Activated B cell treated with CpG ODN at 0.5 μM for 24 hours (primary cell): ENCODE results near the gene PCNA. TPM values are rescaled to one million over a fixed set of nuclear protein-coding genes. Genes with fewer than 3 reads are reported as not detected.

Source experiments
- ATAC-seq: fragments of 200-7000 bp; cut with Tn5 transposase; one replicate; pipeline ENCODE4 v1.10.0; 2021; ENCODE audit warnings: low read depth, mild to moderate bottlenecking, moderate library complexity
- CTCF ChIA-PET: fragments of 350-600 bp; sonication (Branson Sonifier 250); formaldehyde crosslinking; loops from one replicate; lab custom pipeline; 2021; ENCODE audit warnings: antibody characterized with exemption; lab: Charles Lee
- POLR2A ChIA-PET: fragments of 350-600 bp; sonication (Branson Sonifier 250); formaldehyde crosslinking; loops from one replicate; lab custom pipeline; 2021; ENCODE audit warnings: antibody characterized with exemption; lab: Charles Lee
- DNase-seq: peaks from one replicate; pipeline ENCODE4 v3.0.0; 2022
- H3K27ac Mint-ChIP-seq: one replicate; pipeline ENCODE4 v1.8.0; 2020; ENCODE audit warnings: mixed read lengths
- H3K27me3 Mint-ChIP-seq: one replicate; pipeline ENCODE4 v1.8.0; 2021; ENCODE audit warnings: mixed read lengths
- H3K36me3 Mint-ChIP-seq: one replicate; pipeline ENCODE4 v1.8.0; 2021; ENCODE audit warnings: low read depth, mixed read lengths
- H3K4me1 Mint-ChIP-seq: one replicate; pipeline ENCODE4 v1.8.0; 2021; ENCODE audit warnings: mixed read lengths
- H3K4me3 Mint-ChIP-seq: one replicate; pipeline ENCODE4 v1.8.0; 2020; ENCODE audit warnings: mild to moderate bottlenecking, mixed read lengths
- H3K9me3 Mint-ChIP-seq: one replicate; pipeline ENCODE4 v1.8.0; 2020; ENCODE audit warnings: mixed read lengths
- intact Hi-C: fragments of 100-400 bp; cut with micrococcal nuclease; formaldehyde crosslinking; loops from one replicate; pipeline ENCODE4 v1.15.1; 2024
- total RNA-seq: library from RNA; stranded (reverse); gene quantifications from 2 replicates; pipeline ENCODE4 v1.2.3, GENCODE V29; 2022
- TF ChIP-seq, protein P1 (sequence below): fragments of 200-600 bp; IDR thresholded peaks from one replicate; pipeline ENCODE4 v1.8.0; 2022; ENCODE audit warnings: antibody characterized with exemption, mild to moderate bottlenecking

PCNA gene
- total RNA-seq, 1 donor from 2014 or later, result 62.0 TPM

DNA sequence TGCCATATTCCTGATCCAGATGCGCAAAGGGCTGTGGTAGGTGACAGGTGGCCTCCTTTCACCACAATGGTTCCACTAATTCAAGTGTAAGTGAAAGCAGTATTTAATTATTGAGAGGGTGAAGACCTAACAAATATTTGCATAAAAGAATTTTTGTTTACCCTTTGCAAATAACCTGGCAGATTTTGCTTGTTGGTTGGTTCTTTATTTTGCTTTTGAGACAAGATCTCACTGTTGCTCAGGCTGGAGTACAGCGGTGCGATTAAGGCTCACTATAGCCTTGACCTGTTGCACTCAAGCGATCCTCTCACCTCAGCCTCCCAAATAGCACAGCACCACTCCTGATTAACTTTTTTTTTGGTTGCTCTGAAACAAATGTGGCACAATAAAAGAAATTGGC, 49.2 kb downstream of the PCNA start:
- Mint-ChIP-seq H3K27me3 (no peaks in the 10 kb centered on the region), H3K36me3 (no peaks in the 10 kb centered on the region), H3K27ac (no peak overlapping the region), H3K4me1 (peaks cover 16% of the 10 kb centered on the region), H3K9me3 (no peaks in the 10 kb centered on the region), H3K4me3 (no peak overlapping the region)
- ChIA-PET CTCF (no interaction called here), POLR2A (no interaction called here)
- no peak for ATAC-seq
- no peak for DNase-seq
- TF ChIP-seq, protein P1, sequence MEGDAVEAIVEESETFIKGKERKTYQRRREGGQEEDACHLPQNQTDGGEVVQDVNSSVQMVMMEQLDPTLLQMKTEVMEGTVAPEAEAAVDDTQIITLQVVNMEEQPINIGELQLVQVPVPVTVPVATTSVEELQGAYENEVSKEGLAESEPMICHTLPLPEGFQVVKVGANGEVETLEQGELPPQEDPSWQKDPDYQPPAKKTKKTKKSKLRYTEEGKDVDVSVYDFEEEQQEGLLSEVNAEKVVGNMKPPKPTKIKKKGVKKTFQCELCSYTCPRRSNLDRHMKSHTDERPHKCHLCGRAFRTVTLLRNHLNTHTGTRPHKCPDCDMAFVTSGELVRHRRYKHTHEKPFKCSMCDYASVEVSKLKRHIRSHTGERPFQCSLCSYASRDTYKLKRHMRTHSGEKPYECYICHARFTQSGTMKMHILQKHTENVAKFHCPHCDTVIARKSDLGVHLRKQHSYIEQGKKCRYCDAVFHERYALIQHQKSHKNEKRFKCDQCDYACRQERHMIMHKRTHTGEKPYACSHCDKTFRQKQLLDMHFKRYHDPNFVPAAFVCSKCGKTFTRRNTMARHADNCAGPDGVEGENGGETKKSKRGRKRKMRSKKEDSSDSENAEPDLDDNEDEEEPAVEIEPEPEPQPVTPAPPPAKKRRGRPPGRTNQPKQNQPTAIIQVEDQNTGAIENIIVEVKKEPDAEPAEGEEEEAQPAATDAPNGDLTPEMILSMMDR, result no peak
- intact Hi-C loops, result no loop called here

GRCh38 chr20:5070081-5070480, 49.7 kb downstream of the PCNA start:
- POLR2A ChIA-PET, result interaction anchor here (0.7 kb wide), 1 partner anchor 10 kb away, joined by 3 read pairs; no protein-coding TSS in a partner anchor

GRCh38 chr20:5069141-5069806, 50.5 kb downstream of the PCNA start:
- Mint-ChIP-seq H3K27ac (no peak overlapping the region), H3K4me3 (no peak overlapping the region), H3K9me3 (no peaks in the 10 kb centered on the region), H3K36me3 (no peaks in the 10 kb centered on the region), H3K4me1 (peaks cover 13% of the 10 kb centered on the region), H3K27me3 (no peaks in the 10 kb centered on the region)
- ATAC-seq, result no peak
- POLR2A ChIA-PET, result interaction anchor here (0.7 kb wide), 1 partner anchor 11 kb away, joined by 3 read pairs; no protein-coding TSS in a partner anchor
- intact Hi-C loops, result no loop called here
- CTCF ChIA-PET, result interaction anchor here (1.3 kb wide), 1 partner anchor 31 kb away, joined by 4 read pairs; no protein-coding TSS in a partner anchor
- DNase-seq, result no peak
- TF ChIP-seq, protein P1, result no peak

More at GRCh38 chr20:5070081-5070480, 49.7 kb downstream of the PCNA start:
- Mint-ChIP-seq H3K4me3 (no peak overlapping the region), H3K36me3 (no peaks in the 10 kb centered on the region), H3K27ac (no peak overlapping the region), H3K27me3 (no peaks in the 10 kb centered on the region), H3K4me1 (peaks cover 16% of the 10 kb centered on the region), H3K9me3 (no peaks in the 10 kb centered on the region)
- intact Hi-C loops, result no loop called here
- DNase-seq (no peak), ATAC-seq (no peak)
- TF ChIP-seq, protein P1, result no peak
- CTCF ChIA-PET, result no interaction called here

- ChIA-PET POLR2A (no interaction called here), CTCF (interaction anchor here (1.3 kb wide), 1 partner anchor 32 kb away, joined by 4 read pairs; no protein-coding TSS in a partner anchor)
- H3K4me1 Mint-ChIP-seq, result peaks cover 1% of the 10 kb centered on the region
- no peak overlapping the region for H3K4me3 Mint-ChIP-seq
- ATAC-seq (no peak), DNase-seq (no peak)
- no peak overlapping the region for H3K27ac Mint-ChIP-seq
- H3K36me3 Mint-ChIP-seq, result no peaks in the 10 kb centered on the region
- H3K27me3 Mint-ChIP-seq, result no peaks in the 10 kb centered on the region
- TF ChIP-seq, protein P1, result no peak
- no peaks in the 10 kb centered on the region for H3K9me3 Mint-ChIP-seq
- intact Hi-C loops, result no loop called here
These were observed 51.7 kb downstream of the PCNA start for GRCh38 chr20:5067877-5068645.

DNA sequence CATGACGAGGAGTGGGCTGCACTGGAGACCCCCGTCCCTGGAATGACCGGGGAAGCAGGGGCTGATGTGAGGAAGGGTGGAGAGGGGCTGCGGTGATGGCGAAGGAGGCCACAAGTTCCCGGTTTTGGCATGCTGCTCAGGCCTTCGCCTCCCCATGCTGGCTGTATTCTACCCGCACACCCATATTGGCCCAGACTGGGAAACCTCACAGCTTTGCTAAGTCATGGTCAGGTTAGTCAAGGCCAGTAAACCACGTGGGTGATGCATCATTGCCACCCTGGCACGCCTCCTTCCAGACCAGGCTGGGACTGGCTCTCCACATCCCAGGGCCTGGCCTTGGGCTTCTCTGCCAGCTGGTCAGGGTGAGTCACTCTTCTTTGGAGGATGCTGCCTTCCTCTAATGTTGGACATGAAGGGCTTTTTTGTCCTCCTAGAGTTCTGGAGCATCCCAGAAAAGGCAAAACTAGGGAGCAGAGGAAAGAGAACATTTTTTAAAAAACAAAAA, 53.8 kb downstream of the PCNA start:
- Mint-ChIP-seq H3K9me3 (no peaks in the 10 kb centered on the region), H3K27me3 (no peaks in the 10 kb centered on the region)
- POLR2A ChIA-PET, result interaction anchor here (1.0 kb wide), 1 partner anchor 61 kb away, joined by 3 read pairs; the partner anchor contains the start of gene CDS2

More for the DNA sequence above, 53.8 kb downstream of the PCNA start:
- Mint-ChIP-seq H3K36me3 (no peaks in the 10 kb centered on the region), H3K27ac (no peak overlapping the region), H3K4me3 (no peak overlapping the region), H3K4me1 (no peaks in the 10 kb centered on the region)
- intact Hi-C loops, result no loop called here
- DNase-seq (no peak), ATAC-seq (no peak)
- TF ChIP-seq, protein P1, result no peak
- CTCF ChIA-PET, result no interaction called here
